GM12878 (cell line): ENCODE data around the gene MIGA2.

Experiments used
- GABPA ChIP-seq: IDR thresholded peaks from 2 replicates; pipeline ENCODE4 v1.6.1; 2014; ENCODE audit warnings: antibody characterized with exemption, low read depth, mild to moderate bottlenecking, inconsistent platforms
- HDAC2 ChIP-seq: fragments of 200-600 bp; sonication (generic); IDR thresholded peaks from 2 replicates; pipeline ENCODE4 v1.6.1; 2017
- JUND ChIP-seq: IDR thresholded peaks from 2 replicates; pipeline ENCODE4 v1.6.1; 2012; ENCODE audit warnings: low read depth, mild to moderate bottlenecking, low read length, improper control_type of control experiment, moderate library complexity
- MYB ChIP-seq: fragments of 150-350 bp; IDR thresholded peaks from 2 replicates; pipeline ENCODE4 v1.6.1; 2014; ENCODE audit warnings: mild to moderate bottlenecking, low read depth, low read length, borderline replicate concordance
- MYC ChIP-seq: IDR thresholded peaks from 2 replicates; pipeline ENCODE4 v1.6.1; 2011; ENCODE audit warnings: mild to moderate bottlenecking, low read length, moderate library complexity, inconsistent platforms; ENCODE audit not compliant: insufficient read depth, insufficient replicate concordance, insufficient read length, severe bottlenecking
- SIX5 ChIP-seq: IDR thresholded peaks from 2 replicates; pipeline ENCODE4 v1.6.1; 2011; ENCODE audit warnings: mild to moderate bottlenecking, low read depth, low read length, moderate library complexity; ENCODE audit not compliant: severe bottlenecking
- SUZ12 ChIP-seq: fragments of 200-600 bp; sonication (generic); IDR thresholded peaks from one replicate; pipeline ENCODE4 v1.6.1; 2018; ENCODE audit warnings: antibody characterized with exemption, mild to moderate bottlenecking; ENCODE audit not compliant: unreplicated experiment
- ZNF274 ChIP-seq: IDR thresholded peaks from one replicate; pipeline ENCODE4 v1.8.0; 2011; ENCODE audit not compliant: insufficient read length, insufficient read depth
- TF ChIP-seq, protein P1 (sequence below): IDR thresholded peaks from 2 replicates; pipeline ENCODE4 v1.6.1; 2012; ENCODE audit warnings: mild to moderate bottlenecking, low read depth, low read length
- TF ChIP-seq, protein P2 (sequence below), 3 experiments: IDR thresholded peaks in 2 of 3; conservative IDR thresholded peaks in 1 of 3; 2 replicates each; pipeline ENCODE4 v1.5.1; 2011; ENCODE audit warnings: low read depth in 3 of 3, low read length in 3 of 3, mild to moderate bottlenecking in 3 of 3, control low read depth in 2 of 3, moderate library complexity in 2 of 3, inconsistent platforms in 1 of 3, mixed read lengths in 1 of 3; ENCODE audit not compliant: control insufficient read depth in 2 of 3, insufficient read depth in 1 of 3; ENCODE audit errors: extremely low read depth in 1 of 3
- TF ChIP-seq, protein P3 (sequence below): fragments of 450-650 bp; IDR thresholded peaks from 2 replicates; pipeline ENCODE4 v1.6.1; 2017; ENCODE audit warnings: antibody characterized with exemption, mild to moderate bottlenecking, moderate library complexity

DNA sequence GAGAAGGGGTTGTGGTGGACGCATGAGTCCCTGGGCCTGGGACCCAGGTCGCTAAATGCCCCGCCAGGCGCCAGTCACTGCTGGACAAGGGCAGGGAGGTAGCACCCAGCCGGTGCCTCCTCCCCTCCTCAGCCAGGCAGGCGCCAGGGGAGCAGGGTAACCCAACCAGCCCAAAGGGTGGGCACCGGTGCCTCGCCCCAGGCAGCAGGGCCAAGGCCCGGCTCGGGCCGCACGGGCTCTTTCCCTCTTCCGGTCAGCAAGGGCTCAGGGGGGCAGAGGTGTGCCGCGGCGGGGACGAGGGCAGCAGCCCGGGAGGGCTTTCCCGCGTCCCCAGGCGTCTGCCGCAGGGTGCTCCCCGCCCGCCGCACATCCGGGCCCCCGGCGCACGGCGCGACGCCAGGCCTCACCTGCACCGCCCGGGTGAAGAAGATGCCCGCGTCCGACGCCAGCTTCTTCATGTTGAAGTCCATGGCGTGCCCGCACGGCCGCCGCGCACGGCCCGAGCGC is 8.7 kb upstream of the MIGA2 start:
- TF ChIP-seq JUND, result no peak
- no peak for TF ChIP-seq MYC
- no peak for TF ChIP-seq ZNF274
- TF ChIP-seq MYB, result no peak
- TF ChIP-seq SIX5, result no peak
- TF ChIP-seq, protein P1, sequence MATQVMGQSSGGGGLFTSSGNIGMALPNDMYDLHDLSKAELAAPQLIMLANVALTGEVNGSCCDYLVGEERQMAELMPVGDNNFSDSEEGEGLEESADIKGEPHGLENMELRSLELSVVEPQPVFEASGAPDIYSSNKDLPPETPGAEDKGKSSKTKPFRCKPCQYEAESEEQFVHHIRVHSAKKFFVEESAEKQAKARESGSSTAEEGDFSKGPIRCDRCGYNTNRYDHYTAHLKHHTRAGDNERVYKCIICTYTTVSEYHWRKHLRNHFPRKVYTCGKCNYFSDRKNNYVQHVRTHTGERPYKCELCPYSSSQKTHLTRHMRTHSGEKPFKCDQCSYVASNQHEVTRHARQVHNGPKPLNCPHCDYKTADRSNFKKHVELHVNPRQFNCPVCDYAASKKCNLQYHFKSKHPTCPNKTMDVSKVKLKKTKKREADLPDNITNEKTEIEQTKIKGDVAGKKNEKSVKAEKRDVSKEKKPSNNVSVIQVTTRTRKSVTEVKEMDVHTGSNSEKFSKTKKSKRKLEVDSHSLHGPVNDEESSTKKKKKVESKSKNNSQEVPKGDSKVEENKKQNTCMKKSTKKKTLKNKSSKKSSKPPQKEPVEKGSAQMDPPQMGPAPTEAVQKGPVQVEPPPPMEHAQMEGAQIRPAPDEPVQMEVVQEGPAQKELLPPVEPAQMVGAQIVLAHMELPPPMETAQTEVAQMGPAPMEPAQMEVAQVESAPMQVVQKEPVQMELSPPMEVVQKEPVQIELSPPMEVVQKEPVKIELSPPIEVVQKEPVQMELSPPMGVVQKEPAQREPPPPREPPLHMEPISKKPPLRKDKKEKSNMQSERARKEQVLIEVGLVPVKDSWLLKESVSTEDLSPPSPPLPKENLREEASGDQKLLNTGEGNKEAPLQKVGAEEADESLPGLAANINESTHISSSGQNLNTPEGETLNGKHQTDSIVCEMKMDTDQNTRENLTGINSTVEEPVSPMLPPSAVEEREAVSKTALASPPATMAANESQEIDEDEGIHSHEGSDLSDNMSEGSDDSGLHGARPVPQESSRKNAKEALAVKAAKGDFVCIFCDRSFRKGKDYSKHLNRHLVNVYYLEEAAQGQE, result no peak
- TF ChIP-seq, protein P2, sequence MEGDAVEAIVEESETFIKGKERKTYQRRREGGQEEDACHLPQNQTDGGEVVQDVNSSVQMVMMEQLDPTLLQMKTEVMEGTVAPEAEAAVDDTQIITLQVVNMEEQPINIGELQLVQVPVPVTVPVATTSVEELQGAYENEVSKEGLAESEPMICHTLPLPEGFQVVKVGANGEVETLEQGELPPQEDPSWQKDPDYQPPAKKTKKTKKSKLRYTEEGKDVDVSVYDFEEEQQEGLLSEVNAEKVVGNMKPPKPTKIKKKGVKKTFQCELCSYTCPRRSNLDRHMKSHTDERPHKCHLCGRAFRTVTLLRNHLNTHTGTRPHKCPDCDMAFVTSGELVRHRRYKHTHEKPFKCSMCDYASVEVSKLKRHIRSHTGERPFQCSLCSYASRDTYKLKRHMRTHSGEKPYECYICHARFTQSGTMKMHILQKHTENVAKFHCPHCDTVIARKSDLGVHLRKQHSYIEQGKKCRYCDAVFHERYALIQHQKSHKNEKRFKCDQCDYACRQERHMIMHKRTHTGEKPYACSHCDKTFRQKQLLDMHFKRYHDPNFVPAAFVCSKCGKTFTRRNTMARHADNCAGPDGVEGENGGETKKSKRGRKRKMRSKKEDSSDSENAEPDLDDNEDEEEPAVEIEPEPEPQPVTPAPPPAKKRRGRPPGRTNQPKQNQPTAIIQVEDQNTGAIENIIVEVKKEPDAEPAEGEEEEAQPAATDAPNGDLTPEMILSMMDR (IDR thresholded peaks at IDR 0.05 in 2 of 3, conservative IDR thresholded peaks at IDR 0.05 in 1 of 3; ENCODE audit: control insufficient read depth in 2 of 3, extremely low read depth in 1 of 3, insufficient read depth in 1 of 3, low read depth in 3 of 3, low read length in 3 of 3), result no peak
- TF ChIP-seq, protein P3, sequence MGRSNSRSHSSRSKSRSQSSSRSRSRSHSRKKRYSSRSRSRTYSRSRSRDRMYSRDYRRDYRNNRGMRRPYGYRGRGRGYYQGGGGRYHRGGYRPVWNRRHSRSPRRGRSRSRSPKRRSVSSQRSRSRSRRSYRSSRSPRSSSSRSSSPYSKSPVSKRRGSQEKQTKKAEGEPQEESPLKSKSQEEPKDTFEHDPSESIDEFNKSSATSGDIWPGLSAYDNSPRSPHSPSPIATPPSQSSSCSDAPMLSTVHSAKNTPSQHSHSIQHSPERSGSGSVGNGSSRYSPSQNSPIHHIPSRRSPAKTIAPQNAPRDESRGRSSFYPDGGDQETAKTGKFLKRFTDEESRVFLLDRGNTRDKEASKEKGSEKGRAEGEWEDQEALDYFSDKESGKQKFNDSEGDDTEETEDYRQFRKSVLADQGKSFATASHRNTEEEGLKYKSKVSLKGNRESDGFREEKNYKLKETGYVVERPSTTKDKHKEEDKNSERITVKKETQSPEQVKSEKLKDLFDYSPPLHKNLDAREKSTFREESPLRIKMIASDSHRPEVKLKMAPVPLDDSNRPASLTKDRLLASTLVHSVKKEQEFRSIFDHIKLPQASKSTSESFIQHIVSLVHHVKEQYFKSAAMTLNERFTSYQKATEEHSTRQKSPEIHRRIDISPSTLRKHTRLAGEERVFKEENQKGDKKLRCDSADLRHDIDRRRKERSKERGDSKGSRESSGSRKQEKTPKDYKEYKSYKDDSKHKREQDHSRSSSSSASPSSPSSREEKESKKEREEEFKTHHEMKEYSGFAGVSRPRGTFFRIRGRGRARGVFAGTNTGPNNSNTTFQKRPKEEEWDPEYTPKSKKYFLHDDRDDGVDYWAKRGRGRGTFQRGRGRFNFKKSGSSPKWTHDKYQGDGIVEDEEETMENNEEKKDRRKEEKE, result peak; percentile 56; the same call in 1 of the 2 replicates
- TF ChIP-seq SUZ12, result no peak
- no peak for TF ChIP-seq GABPA
- TF ChIP-seq HDAC2, result no peak
